NCI-H2029 treated with DMSO at 0.1 percent for 48 hours (cell line): ENCODE results near the gene TNNI3.
"Not testable (repeated sequence)": the region's sequence is repeated elsewhere in the genome, so short reads cannot be mapped to it uniquely, and the experiment has no call there.

ENCODE experiments used
- DNase-seq: peaks from one replicate; lab custom pipeline; 2025; lab: John Stamatoyannopoulos, UW

The TNNI3 gene

GRCh38 chr19:55157064-55157908, at the start of gene TNNI3:
Gene TNNI3 (minus strand): TSS chr19:55157732. CDS start chr19:55157589, 143 bp downstream.
- DNase-seq, result no peak

DNA sequence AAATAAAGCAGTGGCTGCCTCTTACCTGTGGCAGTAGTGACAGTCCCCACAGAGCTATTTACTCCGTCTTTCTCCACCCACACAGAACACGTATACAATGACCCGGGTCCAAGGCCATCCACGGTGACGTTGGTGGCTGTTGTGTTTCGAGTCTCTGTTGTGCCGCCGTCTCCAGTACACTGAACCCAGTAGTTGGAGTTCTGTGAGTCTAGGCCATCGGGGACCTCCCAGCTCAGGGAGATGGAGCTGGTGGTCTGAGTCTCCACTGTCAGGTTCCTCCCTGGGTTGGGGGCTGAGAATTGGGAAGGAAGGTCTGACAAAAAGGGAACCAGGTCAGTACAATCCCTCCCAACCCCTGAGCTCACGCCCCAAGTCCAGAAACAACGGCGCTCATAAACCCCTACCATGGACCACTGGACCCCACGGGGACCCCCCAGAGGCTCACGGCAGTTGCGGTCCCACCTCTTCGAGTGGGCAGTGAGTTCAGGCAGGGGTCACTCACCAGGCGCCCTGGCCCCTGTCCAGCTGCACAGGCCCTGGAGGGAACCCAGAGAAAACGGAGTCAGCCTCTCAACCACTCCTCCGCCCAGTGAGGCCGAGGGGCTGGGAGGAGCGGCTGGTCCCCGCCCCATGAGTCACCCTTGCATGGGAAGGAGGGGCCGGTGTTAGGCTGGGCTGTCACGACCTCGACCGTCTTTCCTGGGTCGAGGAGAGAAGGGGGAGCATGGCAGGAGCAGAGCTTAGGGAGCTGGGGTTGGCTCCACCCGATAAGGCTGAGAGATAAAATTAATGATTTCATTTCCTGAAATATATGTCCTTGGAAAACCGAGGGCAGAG, 49.4 kb upstream of the TNNI3 start:
- DNase-seq, result peak; percentile 20

DNA sequence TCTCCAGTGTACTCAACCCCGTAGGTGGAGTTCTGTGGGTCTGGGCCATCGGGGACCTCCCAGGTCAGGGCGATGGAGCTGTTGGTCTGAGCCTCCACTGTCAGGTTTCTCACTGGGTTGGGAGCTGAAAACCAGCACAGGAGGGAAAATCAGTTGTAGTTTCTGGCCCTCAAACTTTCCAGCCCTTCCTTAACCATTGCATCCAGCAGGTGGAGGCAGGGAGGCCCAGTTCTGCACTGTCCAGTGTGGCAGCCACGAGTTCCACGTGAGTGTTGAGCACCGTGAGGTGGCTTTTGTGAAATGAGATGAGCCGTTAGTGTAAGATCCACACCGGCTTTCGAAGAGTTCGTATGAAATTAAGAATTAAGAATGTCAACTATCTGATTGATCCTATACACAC, 44.7 kb upstream of the TNNI3 start:
- not testable (repeated sequence) for DNase-seq

GRCh38 chr19:55199620-55200204, 42.2 kb upstream of the TNNI3 start:
- no peak for DNase-seq

GRCh38 chr19:55198651-55199050, 41.1 kb upstream of the TNNI3 start:
- no peak for DNase-seq

DNA sequence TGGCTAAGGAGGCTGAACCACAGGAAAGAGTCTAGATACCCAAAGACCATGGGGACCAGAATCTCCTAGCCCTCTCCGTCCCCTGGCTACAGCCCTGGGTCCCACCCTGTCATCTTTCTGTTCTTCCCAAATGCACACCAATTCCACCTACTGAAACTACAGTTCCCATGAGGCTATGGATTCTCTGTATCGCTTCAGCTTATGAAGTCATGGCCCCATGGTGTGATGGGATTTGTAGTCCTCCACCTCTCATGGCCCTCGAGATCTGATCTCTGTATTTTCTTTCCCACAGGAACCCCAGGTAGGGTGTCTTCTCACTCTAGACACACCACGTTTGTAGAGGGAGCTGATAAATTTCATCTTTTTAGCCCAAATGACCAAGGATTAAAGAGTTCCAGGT, 40.0 kb upstream of the TNNI3 start:
- DNase-seq, result no peak

DNA sequence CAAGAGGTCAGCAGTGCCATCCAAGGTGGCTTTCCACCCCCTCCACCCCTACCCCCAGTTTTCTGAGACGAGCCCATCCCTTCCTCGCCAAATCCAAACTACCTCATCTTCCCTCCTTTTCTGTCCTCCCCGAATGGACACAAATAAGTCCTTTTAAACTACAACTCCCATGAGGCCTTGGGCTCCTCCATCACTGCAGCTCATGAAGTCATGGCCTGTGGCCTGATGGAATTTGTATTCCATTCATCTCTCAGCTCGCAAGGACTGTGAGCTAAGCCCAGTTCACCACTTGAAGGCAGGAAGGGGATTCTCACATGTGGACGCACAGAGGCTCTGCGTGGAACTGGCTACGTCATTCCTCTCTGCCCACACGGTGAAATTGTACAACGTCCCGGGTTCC, 39.3 kb upstream of the TNNI3 start:
- DNase-seq, result no peak

GRCh38 chr19:55193481-55193880, 35.9 kb upstream of the TNNI3 start:
- no peak for DNase-seq

- no peak for DNase-seq
Observed at GRCh38 chr19:55189403-55189835, 31.9 kb upstream of the TNNI3 start.

- no peak for DNase-seq
Observed at GRCh38 chr19:55188625-55189024, 31.1 kb upstream of the TNNI3 start.

DNA sequence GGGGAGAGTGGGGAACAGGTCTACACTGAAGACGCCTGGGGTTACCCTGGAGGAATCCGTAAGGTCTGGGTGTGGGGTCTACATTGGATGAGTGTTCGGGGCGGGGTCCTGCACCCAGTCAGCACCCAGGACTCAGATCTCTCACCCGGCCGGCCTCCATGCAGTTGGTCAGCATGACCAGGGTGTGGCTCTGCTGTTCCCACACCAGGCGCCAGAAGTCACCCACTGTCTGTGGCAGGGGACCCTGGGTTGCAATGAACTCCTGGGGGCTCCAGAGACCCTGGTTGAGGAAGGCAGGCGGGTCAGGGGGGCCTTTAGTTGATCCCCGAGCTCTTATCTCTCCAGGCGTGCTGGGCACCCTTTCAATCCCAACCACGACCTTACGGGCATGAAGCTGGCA, 28.5 kb upstream of the TNNI3 start:
- no peak for DNase-seq

GRCh38 chr19:55181740-55182139, 24.2 kb upstream of the TNNI3 start:
- DNase-seq, result no peak

GRCh38 chr19:55179606-55180484, 22.3 kb upstream of the TNNI3 start, which contains the start of gene SYT5:
Gene SYT5 (minus strand): TSS chr19:55180289. CDS start chr19:55179041, 1,248 bp downstream.
- DNase-seq, result no peak

- DNase-seq, result peak; percentile 44
Observed at GRCh38 chr19:55178781-55179599, 21.5 kb upstream of the TNNI3 start.

GRCh38 chr19:55176076-55176475, 18.5 kb upstream of the TNNI3 start:
- no peak for DNase-seq

GRCh38 chr19:55175117-55175867, 17.8 kb upstream of the TNNI3 start:
- no peak for DNase-seq

DNA sequence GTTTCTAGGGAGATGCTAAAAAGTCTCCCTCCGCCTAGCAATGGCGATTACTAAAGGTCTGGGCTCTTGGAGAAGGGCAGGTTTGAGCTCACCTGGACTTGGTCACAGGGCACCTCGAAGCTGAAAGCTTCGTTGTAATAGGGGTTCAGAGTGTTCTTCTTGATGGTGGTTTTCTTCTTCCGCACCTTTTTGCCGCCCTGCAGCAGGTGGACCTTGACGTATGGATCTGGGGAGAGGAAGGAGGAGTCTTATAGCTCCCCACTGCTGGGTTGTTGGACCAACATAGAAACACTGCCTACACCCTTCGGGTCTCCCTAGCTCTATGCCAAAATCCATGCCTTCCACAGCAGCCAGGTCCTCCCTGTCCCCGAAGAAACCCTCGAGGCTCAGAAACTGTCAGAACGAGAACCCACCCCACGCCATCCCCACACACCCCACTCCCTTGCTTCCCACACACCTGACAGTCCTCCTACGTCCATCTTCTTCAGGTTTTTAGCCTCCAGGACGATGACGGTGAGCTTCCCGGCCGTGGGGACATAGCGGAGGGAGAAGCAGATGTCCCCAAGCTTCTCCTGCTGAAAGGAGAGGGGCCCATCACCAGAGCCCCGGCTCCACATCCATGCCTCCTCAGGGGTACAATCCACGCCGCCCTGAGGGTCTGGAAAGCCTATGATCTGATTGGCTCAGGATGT, 17.0 kb upstream of the TNNI3 start:
- DNase-seq, result no peak

- peak; percentile 7 for DNase-seq
Observed at GRCh38 chr19:55173714-55174409, 16.3 kb upstream of the TNNI3 start.
